Adrenal gland (tissue), 5 donors: ENCODE results near the gene NCKIPSD.

ENCODE experiments used
- POLR2A ChIP-seq, 2 donors: fragments of 450-650 bp; IDR thresholded peaks; one replicate each; pipeline ENCODE4 v1.6.1; 2017; ENCODE audit warnings: antibody characterized with exemption in 2 of 2, mild to moderate bottlenecking in 2 of 2, moderate library complexity in 1 of 2
- TF ChIP-seq, protein P1 (sequence below), 6 experiments: fragments of 450-650 bp in 4 of 6; fragments of 200-600 bp in 2 of 6; sonication (generic) in 1 of 6; IDR thresholded peaks; 1 replicate in 5 of 6; 2 replicates in 1 of 6; pipeline versions ENCODE4 v1.5.1 to v1.8.0; 2016 to 2021; ENCODE audit warnings: antibody characterized with exemption in 6 of 6, mild to moderate bottlenecking in 2 of 6, moderate library complexity in 1 of 6
- donor health status: DM: no; HTN: no; CAD: no.

GRCh38 chr3:48694610-48695392 is 9.1 kb upstream of the NCKIPSD start:
- TF ChIP-seq, protein P1, sequence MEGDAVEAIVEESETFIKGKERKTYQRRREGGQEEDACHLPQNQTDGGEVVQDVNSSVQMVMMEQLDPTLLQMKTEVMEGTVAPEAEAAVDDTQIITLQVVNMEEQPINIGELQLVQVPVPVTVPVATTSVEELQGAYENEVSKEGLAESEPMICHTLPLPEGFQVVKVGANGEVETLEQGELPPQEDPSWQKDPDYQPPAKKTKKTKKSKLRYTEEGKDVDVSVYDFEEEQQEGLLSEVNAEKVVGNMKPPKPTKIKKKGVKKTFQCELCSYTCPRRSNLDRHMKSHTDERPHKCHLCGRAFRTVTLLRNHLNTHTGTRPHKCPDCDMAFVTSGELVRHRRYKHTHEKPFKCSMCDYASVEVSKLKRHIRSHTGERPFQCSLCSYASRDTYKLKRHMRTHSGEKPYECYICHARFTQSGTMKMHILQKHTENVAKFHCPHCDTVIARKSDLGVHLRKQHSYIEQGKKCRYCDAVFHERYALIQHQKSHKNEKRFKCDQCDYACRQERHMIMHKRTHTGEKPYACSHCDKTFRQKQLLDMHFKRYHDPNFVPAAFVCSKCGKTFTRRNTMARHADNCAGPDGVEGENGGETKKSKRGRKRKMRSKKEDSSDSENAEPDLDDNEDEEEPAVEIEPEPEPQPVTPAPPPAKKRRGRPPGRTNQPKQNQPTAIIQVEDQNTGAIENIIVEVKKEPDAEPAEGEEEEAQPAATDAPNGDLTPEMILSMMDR (IDR thresholded peaks at IDR 0.05), result no peak
- no peak for TF ChIP-seq POLR2A (IDR thresholded peaks at IDR 0.05)
